ENCODE results near the gene UBE2U.
A peak's percentile ranks its signal among the peaks of the same experiment; 100 is the strongest.
"Not testable (repeated sequence)": the region's sequence is repeated elsewhere in the genome, so short reads cannot be mapped to it uniquely, and the experiment has no call there.

The UBE2U gene

GRCh38 chr1:64239519-64239918 lies 36.1 kb downstream of the UBE2U start:
- not testable (repeated sequence) for DNase-seq (ENCODE audit: low read depth)

- no peak for DNase-seq (ENCODE audit: low read depth)
Measured at GRCh38 chr1:64240206-64240605, 36.8 kb downstream of the UBE2U start.

GRCh38 chr1:64241069-64241468 lies 37.6 kb downstream of the UBE2U start:
- no peak for DNase-seq (ENCODE audit: low read depth)

GRCh38 chr1:64242895-64243756 lies 39.7 kb downstream of the UBE2U start:
- no peak for DNase-seq (ENCODE audit: low read depth)

GRCh38 chr1:64243757-64244080 lies 40.3 kb downstream of the UBE2U start:
- no peak for DNase-seq (ENCODE audit: low read depth)

GRCh38 chr1:64245495-64245894 lies 42.1 kb downstream of the UBE2U start:
- no peak for DNase-seq (ENCODE audit: low read depth)

- DNase-seq (ENCODE audit: low read depth): no peak
Measured at GRCh38 chr1:64246294-64246917, 43.0 kb downstream of the UBE2U start.

GRCh38 chr1:64248065-64248464 lies 44.6 kb downstream of the UBE2U start:
- no peak for DNase-seq (ENCODE audit: low read depth)

GRCh38 chr1:64250472-64250871 lies 47.0 kb downstream of the UBE2U start:
- not testable (repeated sequence) for DNase-seq (ENCODE audit: low read depth)

- DNase-seq (ENCODE audit: low read depth): no peak
Measured at GRCh38 chr1:64251971-64252370, 48.5 kb downstream of the UBE2U start.

- not testable (repeated sequence) for DNase-seq (ENCODE audit: low read depth)
Measured at GRCh38 chr1:64257233-64257632, 53.8 kb downstream of the UBE2U start.

- DNase-seq (ENCODE audit: low read depth): not testable (repeated sequence)
Measured at GRCh38 chr1:64258444-64258843, 55.0 kb downstream of the UBE2U start.

GRCh38 chr1:64263335-64263734 lies 59.9 kb downstream of the UBE2U start:
- no peak for DNase-seq (ENCODE audit: low read depth)

GRCh38 chr1:64263856-64264255 lies 60.4 kb downstream of the UBE2U start:
- no peak for DNase-seq (ENCODE audit: low read depth)

- no peak for DNase-seq (ENCODE audit: low read depth)
Measured at GRCh38 chr1:64265141-64265540, 61.7 kb downstream of the UBE2U start.

GRCh38 chr1:64266991-64267390 lies 63.6 kb downstream of the UBE2U start:
- DNase-seq (ENCODE audit: low read depth): no peak

- peak; percentile 53 for DNase-seq (ENCODE audit: low read depth)
Measured at GRCh38 chr1:64268653-64269557, 65.5 kb downstream of the UBE2U start.

- no peak for DNase-seq (ENCODE audit: low read depth)
Measured at GRCh38 chr1:64269558-64269884, 66.1 kb downstream of the UBE2U start.

- DNase-seq (ENCODE audit: low read depth): no peak
Measured at GRCh38 chr1:64280001-64280400, 76.6 kb downstream of the UBE2U start.

- no peak for DNase-seq (ENCODE audit: low read depth)
Measured at GRCh38 chr1:64282351-64282750, 78.9 kb downstream of the UBE2U start.

GRCh38 chr1:64287071-64287470 lies 83.6 kb downstream of the UBE2U start:
- no peak for DNase-seq (ENCODE audit: low read depth)

GRCh38 chr1:64290420-64290819 lies 87.0 kb downstream of the UBE2U start:
- DNase-seq (ENCODE audit: low read depth): no peak

GRCh38 chr1:64291931-64292330 lies 88.5 kb downstream of the UBE2U start:
- no peak for DNase-seq (ENCODE audit: low read depth)

All from T follicular helper cell (primary cell).